CD8-positive, alpha-beta memory T cell (primary cell): ENCODE measurements around the gene GPHN. TPM values are rescaled to one million over a fixed set of nuclear protein-coding genes. Genes with fewer than 3 reads are reported as not detected.

ENCODE experiments used
- CTCF ChIA-PET: fragments of 350-600 bp; sonication (Branson Sonifier 250); formaldehyde crosslinking; loops from one replicate; lab custom pipeline; 2021; ENCODE audit warnings: antibody characterized with exemption; lab: Charles Lee
- POLR2A ChIA-PET: fragments of 350-600 bp; sonication (Branson Sonifier 250); formaldehyde crosslinking; loops from one replicate; lab custom pipeline; 2021; ENCODE audit warnings: antibody characterized with exemption; lab: Charles Lee
- DNase-seq, 5 donors: peaks; one replicate each; pipeline versions ENCODE4 v3.0.0 to v3.0.0-alpha.2; 2020 to 2022; ENCODE audit warnings: mixed read lengths in 1 of 5
- H3K27ac ChIP-seq: one replicate; pipeline ENCODE4 v1.7.0; 2013; ENCODE audit warnings: low read depth, mild to moderate bottlenecking, low read length, moderate library complexity
- H3K27me3 ChIP-seq: 2 replicates; pipeline ENCODE4 v1.7.0; 2013; ENCODE audit warnings: low read length, mild to moderate bottlenecking; ENCODE audit not compliant: insufficient read depth, poor library complexity, severe bottlenecking
- H3K36me3 ChIP-seq: 2 replicates; pipeline ENCODE4 v1.7.0; 2013; ENCODE audit warnings: mild to moderate bottlenecking, low read length, moderate library complexity; ENCODE audit not compliant: insufficient read depth
- H3K4me1 ChIP-seq: 2 replicates; pipeline ENCODE4 v1.7.0; 2013; ENCODE audit warnings: mild to moderate bottlenecking, low read length, moderate library complexity; ENCODE audit not compliant: insufficient read depth
- H3K4me3 ChIP-seq: 2 replicates; pipeline ENCODE4 v1.7.0; 2013; ENCODE audit warnings: mild to moderate bottlenecking, low read length
- H3K9me3 ChIP-seq: 2 replicates; pipeline ENCODE4 v1.7.0; 2013; ENCODE audit warnings: mild to moderate bottlenecking, low read length
- H3K27ac Mint-ChIP-seq, 8 donors: one replicate each; pipeline ENCODE4 v1.8.0; 2020 to 2021; ENCODE audit warnings: mixed read lengths in 8 of 8, mild to moderate bottlenecking in 6 of 8, inconsistent platforms in 3 of 8, moderate library complexity in 3 of 8
- H3K27me3 Mint-ChIP-seq, 2 donors: one replicate each; pipeline ENCODE4 v1.8.0; 2020 to 2021; ENCODE audit warnings: mixed read lengths in 2 of 2, mild to moderate bottlenecking in 1 of 2, moderate library complexity in 1 of 2
- H3K36me3 Mint-ChIP-seq, 3 donors: one replicate each; pipeline ENCODE4 v1.8.0; 2020 to 2021; ENCODE audit warnings: mixed read lengths in 3 of 3, inconsistent platforms in 1 of 3, mild to moderate bottlenecking in 1 of 3
- H3K4me1 Mint-ChIP-seq, 3 donors: one replicate each; pipeline ENCODE4 v1.8.0; 2020 to 2021; ENCODE audit warnings: mixed read lengths in 3 of 3, inconsistent platforms in 1 of 3, mild to moderate bottlenecking in 1 of 3
- H3K4me3 Mint-ChIP-seq, 7 donors: one replicate each; pipeline ENCODE4 v1.8.0; 2020 to 2021; ENCODE audit warnings: mixed read lengths in 7 of 7, mild to moderate bottlenecking in 6 of 7, moderate library complexity in 4 of 7, inconsistent platforms in 2 of 7
- H3K9me3 Mint-ChIP-seq, 5 donors: one replicate each; pipeline ENCODE4 v1.8.0; 2020 to 2022; ENCODE audit warnings: mixed read lengths in 5 of 5, mild to moderate bottlenecking in 3 of 5, moderate library complexity in 2 of 5, inconsistent platforms in 1 of 5
- polyA plus RNA-seq: library from polyadenylated mRNA; unstranded; fragments of 300-500 nt; fragmentation: Illumina TruSeq; gene quantifications from one replicate; pipeline ENCODE4 v1.2.3, GENCODE V29; 2021
- total RNA-seq, 2 experiments: library from RNA; stranded (reverse); gene quantifications; one replicate each; pipeline ENCODE4 v1.2.3, GENCODE V29; 2021

The GPHN gene
- total and polyA plus RNA-seq, 3 experiments from 2014 or later: 6.3 to 14.8 (median 12.1) TPM

- CTCF ChIA-PET: no interaction called here
- peaks cover 0 to 12% of the 10 kb centered on the region in 2 donors for H3K27me3 Mint-ChIP-seq
Measured at GRCh38 chr14:67187826-67188225, 679.9 kb downstream of the GPHN start.

DNA sequence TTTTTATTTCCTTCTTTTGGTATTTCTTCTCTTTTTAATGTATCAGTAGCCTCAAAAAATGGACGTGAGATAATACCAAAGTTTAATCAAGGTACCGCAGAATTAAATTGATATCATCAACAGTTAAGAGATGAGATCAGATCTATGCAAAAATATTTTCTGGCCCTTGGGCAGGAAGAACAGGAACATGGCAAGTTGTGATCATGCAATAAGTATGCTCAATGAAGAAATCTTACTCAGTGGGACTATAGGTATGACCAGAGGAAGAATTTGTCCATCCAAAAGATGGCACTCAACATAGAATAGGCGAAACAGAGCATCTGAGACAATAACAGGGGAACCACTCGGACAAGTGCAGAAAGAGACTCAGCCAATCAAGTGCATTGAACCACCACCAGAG is 680.4 kb downstream of the GPHN start:
- Mint-ChIP-seq H3K4me3 (no peak overlapping the region), H3K27me3 (peaks cover 0 to 12% of the 10 kb centered on the region in 2 donors)

More at GRCh38 chr14:67187826-67188225, 679.9 kb downstream of the GPHN start:
- Histone ChIP-seq H3K9me3 (no peaks in the 10 kb centered on the region), H3K4me1 (peaks cover 5% of the 10 kb centered on the region), H3K27ac (no peak overlapping the region), H3K4me3 (no peak overlapping the region), H3K27me3 (no peaks in the 10 kb centered on the region), H3K36me3 (no peaks in the 10 kb centered on the region)
- Mint-ChIP-seq H3K27ac (no peak overlapping the region), H3K9me3 (no peaks in the 10 kb centered on the region), H3K4me1 (peaks cover 2 to 6% (median 5%) of the 10 kb centered on the region in 3 donors), H3K4me3 (no peak overlapping the region), H3K36me3 (no peaks in the 10 kb centered on the region)
- POLR2A ChIA-PET: no interaction called here
- no peak for DNase-seq

GRCh38 chr14:67191768-67192290 is 683.9 kb downstream of the GPHN start:
- ChIA-PET CTCF (interaction anchor here (0.9 to 1.5 kb wide), 2 partner anchors 11 to 94 kb away, joined by 3 read pairs; no protein-coding TSS in a partner anchor), POLR2A (interaction anchor here (0.6 kb wide), 1 partner anchor 86 kb away, joined by 5 read pairs; no protein-coding TSS in a partner anchor)
- no peak for DNase-seq

More for the DNA sequence above, 680.4 kb downstream of the GPHN start:
- no peaks in the 10 kb centered on the region for H3K9me3 ChIP-seq
- CTCF ChIA-PET: no interaction called here
- Mint-ChIP-seq H3K27ac (no peak overlapping the region), H3K9me3 (no peaks in the 10 kb centered on the region), H3K36me3 (no peaks in the 10 kb centered on the region), H3K4me1 (peaks cover 2 to 6% (median 5%) of the 10 kb centered on the region in 3 donors)
- H3K36me3 ChIP-seq: no peaks in the 10 kb centered on the region
- POLR2A ChIA-PET: no interaction called here
- DNase-seq: no peak
- H3K4me3 ChIP-seq: no peak overlapping the region
- peaks cover 5% of the 10 kb centered on the region for H3K4me1 ChIP-seq
- no peak overlapping the region for H3K27ac ChIP-seq
- no peaks in the 10 kb centered on the region for H3K27me3 ChIP-seq

DNA sequence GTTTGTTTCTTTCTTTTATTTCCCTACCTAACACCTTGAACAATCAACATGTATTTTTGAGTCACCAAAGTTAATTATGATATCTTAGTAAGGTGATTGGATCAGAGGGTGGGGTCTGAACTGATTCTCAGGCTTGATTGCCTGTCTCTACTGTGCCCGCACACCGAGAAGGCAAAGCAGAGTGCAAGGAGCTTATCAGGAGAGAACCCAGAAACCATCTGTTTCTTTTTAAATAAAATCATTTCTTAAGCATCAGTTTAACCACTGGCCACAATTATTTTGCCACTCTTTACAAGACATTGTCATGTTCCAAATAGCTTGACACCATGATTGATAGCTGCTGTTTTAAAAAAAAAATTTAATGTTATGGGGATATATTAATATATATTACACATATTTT is 684.4 kb downstream of the GPHN start:
- Histone ChIP-seq H3K27ac (no peak overlapping the region), H3K36me3 (no peaks in the 10 kb centered on the region), H3K9me3 (no peaks in the 10 kb centered on the region), H3K4me3 (no peak overlapping the region), H3K27me3 (no peaks in the 10 kb centered on the region), H3K4me1 (peaks cover 5% of the 10 kb centered on the region)
- DNase-seq: no peak
- no peak overlapping the region for H3K4me3 Mint-ChIP-seq
- ChIA-PET POLR2A (no interaction called here), CTCF (interaction anchor here (0.9 to 1.5 kb wide), 2 partner anchors 12 to 94 kb away, joined by 3 read pairs; no protein-coding TSS in a partner anchor)
- H3K27me3 Mint-ChIP-seq: peaks cover 2 to 12% of the 10 kb centered on the region in 2 donors
- no peaks in the 10 kb centered on the region for H3K36me3 Mint-ChIP-seq
- H3K9me3 Mint-ChIP-seq: no peaks in the 10 kb centered on the region
- peaks cover 2 to 8% (median 6%) of the 10 kb centered on the region in 3 donors for H3K4me1 Mint-ChIP-seq
- no peak overlapping the region for H3K27ac Mint-ChIP-seq

More at GRCh38 chr14:67191768-67192290, 683.9 kb downstream of the GPHN start:
- H3K27me3 Mint-ChIP-seq: peaks cover 2 to 12% of the 10 kb centered on the region in 2 donors
- H3K36me3 Mint-ChIP-seq: no peaks in the 10 kb centered on the region
- H3K4me3 ChIP-seq: no peak overlapping the region
- H3K9me3 Mint-ChIP-seq: no peaks in the 10 kb centered on the region
- H3K4me1 Mint-ChIP-seq: peaks cover 2 to 6% (median 5%) of the 10 kb centered on the region in 3 donors
- no peaks in the 10 kb centered on the region for H3K9me3 ChIP-seq
- H3K27ac ChIP-seq: no peak overlapping the region
- H3K27me3 ChIP-seq: no peaks in the 10 kb centered on the region
- peaks cover 5% of the 10 kb centered on the region for H3K4me1 ChIP-seq
- H3K27ac Mint-ChIP-seq: no peak overlapping the region
- no peaks in the 10 kb centered on the region for H3K36me3 ChIP-seq
- H3K4me3 Mint-ChIP-seq: no peak overlapping the region

GRCh38 chr14:67195279-67195678 is 687.3 kb downstream of the GPHN start:
- Histone ChIP-seq H3K9me3 (no peaks in the 10 kb centered on the region), H3K27me3 (no peaks in the 10 kb centered on the region), H3K4me3 (no peak overlapping the region), H3K27ac (no peak overlapping the region), H3K36me3 (no peaks in the 10 kb centered on the region), H3K4me1 (no peaks in the 10 kb centered on the region)
- ChIA-PET POLR2A (no interaction called here), CTCF (no interaction called here)
- Mint-ChIP-seq H3K4me3 (no peak overlapping the region), H3K27me3 (peaks cover 2 to 12% of the 10 kb centered on the region in 2 donors), H3K9me3 (no peaks in the 10 kb centered on the region), H3K27ac (no peak overlapping the region), H3K36me3 (no peaks in the 10 kb centered on the region), H3K4me1 (peaks cover 0 to 5% (median 0%) of the 10 kb centered on the region in 3 donors)
- DNase-seq: no peak

- H3K4me3 ChIP-seq: no peak overlapping the region
- Mint-ChIP-seq H3K27me3 (peaks cover 7 to 25% of the 10 kb centered on the region in 2 donors), H3K4me1 (peaks cover 0 to 5% (median 0%) of the 10 kb centered on the region in 3 donors), H3K36me3 (no peaks in the 10 kb centered on the region), H3K9me3 (no peaks in the 10 kb centered on the region), H3K4me3 (no peak overlapping the region), H3K27ac (no peak overlapping the region)
- no peaks in the 10 kb centered on the region for H3K9me3 ChIP-seq
- ChIA-PET CTCF (no interaction called here), POLR2A (no interaction called here)
- H3K27me3 ChIP-seq: no peaks in the 10 kb centered on the region
- no peaks in the 10 kb centered on the region for H3K36me3 ChIP-seq
- H3K4me1 ChIP-seq: no peaks in the 10 kb centered on the region
- DNase-seq: no peak
- no peak overlapping the region for H3K27ac ChIP-seq
Measured at GRCh38 chr14:67199016-67199415, 691.1 kb downstream of the GPHN start.

DNA sequence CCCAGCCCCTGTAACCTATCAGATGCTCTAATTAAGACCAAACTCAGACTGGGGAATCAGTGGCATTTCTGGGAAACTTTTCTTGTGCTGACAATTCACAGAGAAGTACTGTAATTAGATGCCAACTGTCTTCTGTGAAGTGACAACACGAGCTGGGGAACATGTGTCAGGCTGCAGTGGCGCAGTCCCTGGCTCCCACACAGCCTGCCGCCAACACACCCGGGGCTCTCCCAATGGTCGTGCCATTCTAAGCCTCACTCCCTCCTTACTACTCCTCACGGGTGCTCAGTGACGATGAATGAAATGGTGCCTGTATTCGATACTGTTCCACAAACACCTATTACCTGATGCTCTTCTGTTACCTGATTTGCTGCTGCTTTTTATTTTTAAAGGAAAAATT is 699.9 kb downstream of the GPHN start:
- ChIA-PET POLR2A (no interaction called here), CTCF (no interaction called here)
- DNase-seq: no peak
- no peaks in the 10 kb centered on the region for H3K9me3 ChIP-seq
- Mint-ChIP-seq H3K27ac (no peak overlapping the region), H3K36me3 (no peaks in the 10 kb centered on the region), H3K27me3 (peaks cover 5 to 23% of the 10 kb centered on the region in 2 donors), H3K4me3 (no peak overlapping the region), H3K4me1 (no peaks in the 10 kb centered on the region), H3K9me3 (no peaks in the 10 kb centered on the region)
- H3K27me3 ChIP-seq: no peaks in the 10 kb centered on the region
- H3K36me3 ChIP-seq: no peaks in the 10 kb centered on the region
- H3K4me1 ChIP-seq: no peaks in the 10 kb centered on the region
- no peak overlapping the region for H3K27ac ChIP-seq
- H3K4me3 ChIP-seq: no peak overlapping the region

DNA sequence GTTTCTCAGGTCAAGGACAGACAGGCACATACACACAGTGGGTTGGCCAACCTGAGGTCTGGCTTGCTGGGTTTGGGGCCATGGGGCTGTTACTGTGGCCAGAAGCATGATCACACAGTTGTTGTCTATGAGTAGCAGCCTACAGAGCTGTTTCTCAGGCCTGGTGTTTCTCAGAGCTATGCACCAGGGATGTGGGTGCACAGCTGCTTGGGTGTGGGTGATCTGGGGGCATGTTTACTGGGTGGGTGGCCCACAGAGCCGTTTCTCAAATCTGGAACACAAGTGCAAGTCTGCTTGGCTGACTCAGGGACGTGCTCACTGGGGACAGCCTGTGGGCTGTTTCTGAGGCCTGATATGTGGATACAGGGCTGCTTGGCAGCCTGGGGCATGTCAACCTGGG is 710.2 kb downstream of the GPHN start:
- Histone ChIP-seq H3K4me3 (no peak overlapping the region), H3K27me3 (no peaks in the 10 kb centered on the region), H3K4me1 (no peaks in the 10 kb centered on the region), H3K36me3 (no peaks in the 10 kb centered on the region), H3K27ac (no peak overlapping the region), H3K9me3 (no peaks in the 10 kb centered on the region)
- Mint-ChIP-seq H3K9me3 (no peaks in the 10 kb centered on the region), H3K4me1 (no peaks in the 10 kb centered on the region), H3K36me3 (no peaks in the 10 kb centered on the region), H3K4me3 (no peak overlapping the region), H3K27ac (no peak overlapping the region), H3K27me3 (peaks cover 3 to 6% of the 10 kb centered on the region in 2 donors)
- ChIA-PET CTCF (no interaction called here), POLR2A (no interaction called here)
- no peak for DNase-seq
